ENCODE measurements around the gene CD209. TPM values are rescaled to one million over a fixed set of nuclear protein-coding genes. Genes with fewer than 3 reads are reported as not detected.
"Not testable (repeated sequence)": the region's sequence is repeated elsewhere in the genome, so short reads cannot be mapped to it uniquely, and the experiment has no call there.

The CD209 gene
- total and polyA plus RNA-seq, 2 experiments from 2014 or later: 0.35 TPM; not detected in 1

GRCh38 chr19:7795555-7796161, 48.3 kb upstream of the CD209 start (continued):
- TF ChIP-seq EZH2 (IDR thresholded peaks at IDR 0.05; ENCODE audit: low read depth, unreplicated experiment): no peak
- TF ChIP-seq REST (IDR thresholded peaks at IDR 0.05; ENCODE audit: unreplicated experiment): no peak

GRCh38 chr19:7793493-7793892, 46.2 kb upstream of the CD209 start:
- no peak overlapping the region for H3K4me3 Mint-ChIP-seq
- Histone ChIP-seq H3K9me2 (ENCODE audit: insufficient read depth) (no peaks in the 10 kb centered on the region), H2AFZ (no peak overlapping the region), H3K4me3 (no peak overlapping the region), H3K27ac (ENCODE audit: low read depth) (no peak overlapping the region), H3K4me2 (no peak overlapping the region), H3F3A (replicated peaks; ENCODE audit: low read depth) (no peaks in the 10 kb centered on the region), H3K36me3 (ENCODE audit: insufficient read depth) (no peaks in the 10 kb centered on the region), H3K27me3 (ENCODE audit: insufficient read depth) (peaks cover 23% of the 10 kb centered on the region), H4K20me1 (replicated peaks; ENCODE audit: insufficient read depth) (no peaks in the 10 kb centered on the region), H3K4me1 (ENCODE audit: insufficient read depth) (peaks cover 4% of the 10 kb centered on the region; the same call in 1 of the 2 replicates), H3K79me2 (replicated peaks; ENCODE audit: insufficient read depth) (no peaks in the 10 kb centered on the region)
- peaks cover 12% of the 10 kb centered on the region; the same call in 2 of the 3 replicates for H3K4me1 Mint-ChIP-seq
- TF ChIP-seq ETS1 (IDR thresholded peaks at IDR 0.05) (no peak), NANOG (IDR thresholded peaks at IDR 0.05; ENCODE audit: borderline replicate concordance) (no peak)
- H3K9me3 Mint-ChIP-seq: peaks cover 4% of the 10 kb centered on the region
- no peaks in the 10 kb centered on the region for H3K36me3 Mint-ChIP-seq (ENCODE audit: low read depth)
- H3K27me3 Mint-ChIP-seq (ENCODE audit: insufficient read depth, low read depth, poor library complexity): peaks cover 17% of the 10 kb centered on the region
- DNase-seq (ENCODE audit: low spot score) (no peak), ATAC-seq (no peak)
- H3K27ac Mint-ChIP-seq: no peak overlapping the region

- H3F3A ChIP-seq (replicated peaks; ENCODE audit: low read depth); H3K4me2 ChIP-seq; ATAC-seq; H3K4me1 ChIP-seq (ENCODE audit: insufficient read depth); H3K9me2 ChIP-seq (ENCODE audit: insufficient read depth); H3K79me2 ChIP-seq (replicated peaks; ENCODE audit: insufficient read depth); DNase-seq (ENCODE audit: low spot score); H2AFZ ChIP-seq; H4K20me1 ChIP-seq (replicated peaks; ENCODE audit: insufficient read depth); H3K9me3 Mint-ChIP-seq; H3K4me3 Mint-ChIP-seq; H3K36me3 Mint-ChIP-seq (ENCODE audit: low read depth); H3K27ac Mint-ChIP-seq; H3K4me3 ChIP-seq; H3K27ac ChIP-seq (ENCODE audit: low read depth); H3K36me3 ChIP-seq (ENCODE audit: insufficient read depth): not testable (repeated sequence)
- peaks cover 12% of the 10 kb centered on the region; the same call in 2 of the 3 replicates for H3K4me1 Mint-ChIP-seq
- H3K27me3 Mint-ChIP-seq (ENCODE audit: insufficient read depth, low read depth, poor library complexity): peaks cover 25% of the 10 kb centered on the region
- peaks cover 31% of the 10 kb centered on the region for H3K27me3 ChIP-seq (ENCODE audit: insufficient read depth)
Observed at GRCh38 chr19:7792701-7793100, 45.4 kb upstream of the CD209 start.

Measured in GM23338 (cell line).